Spleen (tissue), 11 donors: ENCODE results near the gene CENPO. TPM values are rescaled to one million over a fixed set of nuclear protein-coding genes. Genes with fewer than 3 reads are reported as not detected.
A peak's percentile ranks its signal among the peaks of the same experiment; 100 is the strongest.

Experiments used
- DNase-seq: peaks from one replicate; pipeline ENCODE4 v3.0.0-alpha.2; 2020
- H3K27ac ChIP-seq, 8 donors: fragments of 200-600 bp; sonication (generic) in 7 of 8; 1 replicate in 4 of 8; 2 replicates in 4 of 8; pipeline versions ENCODE4 v1.5.0 to v1.8.0; 2016 to 2021; ENCODE audit warnings: inconsistent platforms in 4 of 8, mild to moderate bottlenecking in 4 of 8, moderate library complexity in 1 of 8
- H3K27me3 ChIP-seq, 7 donors: fragments of 200-600 bp; sonication (generic) in 6 of 7; replicated peaks in 1 of 7; 1 replicate in 4 of 7; 2 replicates in 3 of 7; pipeline versions ENCODE4 v1.5.0 to v1.8.0; 2016 to 2021; ENCODE audit warnings: inconsistent platforms in 3 of 7, mild to moderate bottlenecking in 1 of 7
- H3K36me3 ChIP-seq, 6 donors: fragments of 200-600 bp; sonication (generic) in 5 of 6; 1 replicate in 4 of 6; 2 replicates in 2 of 6; pipeline versions ENCODE4 v1.5.0 to v1.8.0; 2016 to 2021; ENCODE audit warnings: inconsistent platforms in 2 of 6
- H3K4me1 ChIP-seq, 6 donors: fragments of 200-600 bp; sonication (generic) in 5 of 6; 1 replicate in 3 of 6; 2 replicates in 3 of 6; pipeline versions ENCODE4 v1.5.0 to v1.8.0; 2016 to 2021; ENCODE audit warnings: inconsistent platforms in 3 of 6
- H3K4me3 ChIP-seq, 8 donors: fragments of 200-600 bp; sonication (generic) in 7 of 8; 1 replicate in 4 of 8; 2 replicates in 4 of 8; pipeline versions ENCODE4 v1.5.0 to v1.8.0; 2016 to 2021; ENCODE audit warnings: inconsistent platforms in 4 of 8, mild to moderate bottlenecking in 4 of 8, moderate library complexity in 2 of 8
- H3K9me3 ChIP-seq, 8 donors: fragments of 200-600 bp; sonication (generic) in 7 of 8; 1 replicate in 4 of 8; 2 replicates in 4 of 8; pipeline versions ENCODE4 v1.5.0 to v1.8.0; 2016 to 2021; ENCODE audit warnings: inconsistent platforms in 4 of 8
- POLR2A ChIP-seq, 3 donors: fragments of 450-650 bp; IDR thresholded peaks; one replicate each; pipeline ENCODE4 v1.5.1; 2017; ENCODE audit warnings: antibody characterized with exemption in 3 of 3, mild to moderate bottlenecking in 1 of 3
- POLR2AphosphoS5 ChIP-seq, 3 donors: sonication (generic); formaldehyde crosslinking; IDR thresholded peaks; one replicate each; pipeline ENCODE4 v1.5.1; 2017; ENCODE audit warnings: antibody characterized with exemption in 3 of 3
- WGBS, 5 donors: extraction: QIAGEN DNeasy Blood & Tissue Kit in 3 of 5; methylation state at CpG; one replicate each; pipeline versions ENCODE4 v1.1.5 to v1.1.7; 2013 to 2018; 5-methylcytosine and 5-hydroxymethylcytosine counted together
- intact Hi-C: fragments of 100-400 bp; cut with DNase I; formaldehyde crosslinking; loops from one replicate; pipeline ENCODE4 v1.15.0; 2023; ENCODE audit warnings: low total_unique reads
- polyA plus RNA-seq, 3 donors: library from polyadenylated mRNA; stranded (reverse); fragments of 200-250 nt; gene quantifications; one replicate each; pipeline ENCODE4 v1.2.1, GENCODE V29; 2013
- total RNA-seq, 7 donors: library from RNA; depleted of rRNA in 3 of 7; stranded (reverse); fragments of >200 nt in 3 of 7; fragmentation: NEBNext Ultra II Directional in 4 of 7; extraction: Animal tissue kit (Norgen Biotek cat#: 25700) in 4 of 7; gene quantifications; one replicate each; pipeline versions ENCODE4 v1.1.0 to v1.2.1, GENCODE V29; 2016 to 2021
- TF ChIP-seq, protein P1 (sequence below), 11 experiments: fragments of 200-600 bp in 7 of 11; fragments of 450-650 bp in 4 of 11; sonication (generic) in 4 of 11; IDR thresholded peaks in 8 of 11; conservative IDR thresholded peaks in 3 of 11; 1 replicate in 7 of 11; 2 replicates in 4 of 11; pipeline versions ENCODE4 v1.4.0 to v1.8.0; 2016 to 2021; ENCODE audit warnings: antibody characterized with exemption in 11 of 11, inconsistent platforms in 4 of 11, mild to moderate bottlenecking in 1 of 11
- donor health status: healthy with polysubstance abuse.
- donor health status: DM: no; HTN: no; CAD: no; lungs with moderate emphysema.
- donor health status: DM: no; HTN: no; CAD: no.
- donor health status: Bipolar disorder and iron deficiency.
- donor health status: healthy.
- donor health status: DM: no; HTN: no; CAD: no.
- donor health status: DM: yes; HTN: yes; CAD: no.

The CENPO gene
- total and polyA plus RNA-seq, 10 donors, result 1.7 to 10.4 (median 8.2) TPM

DNA sequence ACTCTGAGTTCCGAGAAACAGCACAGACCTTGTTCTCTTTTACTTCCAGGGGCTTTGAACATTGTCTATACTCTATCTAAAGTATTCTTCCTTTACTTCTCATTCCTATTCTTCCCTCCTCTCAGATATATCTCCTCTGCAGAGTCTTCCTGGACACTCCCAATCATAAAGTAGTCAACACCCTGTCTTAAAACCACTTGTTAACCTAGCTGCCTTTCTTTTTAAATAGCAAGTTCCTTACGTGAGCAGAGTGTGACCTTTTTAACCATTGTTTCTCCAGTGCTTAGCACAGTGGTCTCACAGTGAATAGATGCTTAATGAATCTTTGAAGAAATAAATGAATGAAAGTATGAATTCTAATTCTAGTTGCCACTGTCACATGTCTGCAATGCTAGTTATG lies 47.4 kb upstream of the CENPO start:
- TF ChIP-seq POLR2A (IDR thresholded peaks at IDR 0.05), result no peak
- H3K27me3 ChIP-seq, result no peaks in the 10 kb centered on the region
- 84 to 91% (median 87%) methylated on average over 2 of the region's 2 CpGs for WGBS, 5 donors
- no peak overlapping the region for H3K4me3 ChIP-seq
- no peaks in the 10 kb centered on the region for H3K9me3 ChIP-seq
- DNase-seq, result no peak
- peaks cover 0 to 18% (median 4%) of the 10 kb centered on the region in 6 donors for H3K4me1 ChIP-seq
- H3K27ac ChIP-seq, result peak overlapping the region in 3 of 8 donors; percentile 36 to 61 (median 38)
- H3K36me3 ChIP-seq, result peaks cover 0 to 78% (median 18%) of the 10 kb centered on the region in 6 donors
- intact Hi-C loops, result no loop called here

- WGBS, 5 donors, result 95 to 100% (median 98%) methylated on average over 3 of the region's 3 CpGs
- no peak for TF ChIP-seq POLR2AphosphoS5 (IDR thresholded peaks at IDR 0.05)
- TF ChIP-seq, protein P1, sequence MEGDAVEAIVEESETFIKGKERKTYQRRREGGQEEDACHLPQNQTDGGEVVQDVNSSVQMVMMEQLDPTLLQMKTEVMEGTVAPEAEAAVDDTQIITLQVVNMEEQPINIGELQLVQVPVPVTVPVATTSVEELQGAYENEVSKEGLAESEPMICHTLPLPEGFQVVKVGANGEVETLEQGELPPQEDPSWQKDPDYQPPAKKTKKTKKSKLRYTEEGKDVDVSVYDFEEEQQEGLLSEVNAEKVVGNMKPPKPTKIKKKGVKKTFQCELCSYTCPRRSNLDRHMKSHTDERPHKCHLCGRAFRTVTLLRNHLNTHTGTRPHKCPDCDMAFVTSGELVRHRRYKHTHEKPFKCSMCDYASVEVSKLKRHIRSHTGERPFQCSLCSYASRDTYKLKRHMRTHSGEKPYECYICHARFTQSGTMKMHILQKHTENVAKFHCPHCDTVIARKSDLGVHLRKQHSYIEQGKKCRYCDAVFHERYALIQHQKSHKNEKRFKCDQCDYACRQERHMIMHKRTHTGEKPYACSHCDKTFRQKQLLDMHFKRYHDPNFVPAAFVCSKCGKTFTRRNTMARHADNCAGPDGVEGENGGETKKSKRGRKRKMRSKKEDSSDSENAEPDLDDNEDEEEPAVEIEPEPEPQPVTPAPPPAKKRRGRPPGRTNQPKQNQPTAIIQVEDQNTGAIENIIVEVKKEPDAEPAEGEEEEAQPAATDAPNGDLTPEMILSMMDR (IDR thresholded peaks at IDR 0.05 in 8 of 11, conservative IDR thresholded peaks at IDR 0.05 in 3 of 11), result no peak
- TF ChIP-seq POLR2A (IDR thresholded peaks at IDR 0.05), result no peak
- H3K4me3 ChIP-seq, result no peak overlapping the region
- H3K9me3 ChIP-seq, result no peaks in the 10 kb centered on the region
- no peak for DNase-seq
- intact Hi-C loops, result no loop called here
- H3K4me1 ChIP-seq, result peaks cover 0 to 18% (median 4%) of the 10 kb centered on the region in 6 donors
- H3K27me3 ChIP-seq, result no peaks in the 10 kb centered on the region
- H3K36me3 ChIP-seq, result peaks cover 0 to 76% (median 16%) of the 10 kb centered on the region in 6 donors
- H3K27ac ChIP-seq, result no peak overlapping the region
Measured at GRCh38 chr2:24747299-24747698, 45.9 kb upstream of the CENPO start.

DNA sequence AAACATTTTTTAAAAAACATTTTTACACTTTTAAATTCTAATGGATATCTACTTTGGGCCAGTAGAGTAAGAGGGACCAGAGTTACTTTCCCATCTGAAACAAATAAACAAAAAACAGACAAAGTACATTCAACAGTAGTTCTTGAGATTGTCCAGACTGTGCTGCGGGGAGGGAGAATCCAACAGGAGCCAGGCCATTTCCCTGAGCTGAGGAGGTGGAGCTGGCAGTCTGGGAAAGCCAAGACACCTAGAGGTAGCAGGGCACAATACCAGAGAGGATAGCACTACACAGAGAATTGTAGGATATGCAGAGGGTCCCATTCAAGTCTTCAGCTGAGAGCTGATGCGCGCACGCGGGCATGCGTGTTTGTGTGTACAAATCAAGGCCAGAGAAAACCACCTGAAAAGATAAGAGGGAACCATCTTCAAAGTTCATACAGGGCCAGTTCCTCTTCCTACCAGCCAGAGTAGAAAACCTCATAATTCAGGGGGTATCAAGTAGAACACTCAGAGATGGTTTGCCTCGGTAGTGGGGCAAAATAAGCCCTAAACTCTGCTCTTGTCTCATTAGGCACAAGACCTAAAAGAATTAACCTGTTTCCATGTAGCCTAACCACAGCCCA lies 44.0 kb upstream of the CENPO start:
- Histone ChIP-seq H3K36me3 (peaks cover 0 to 76% (median 28%) of the 10 kb centered on the region in 6 donors), H3K9me3 (no peaks in the 10 kb centered on the region), H3K4me1 (peaks cover 0 to 10% (median 1%) of the 10 kb centered on the region in 6 donors), H3K27ac (no peak overlapping the region), H3K27me3 (no peaks in the 10 kb centered on the region), H3K4me3 (no peak overlapping the region)
- no peak for TF ChIP-seq POLR2A (IDR thresholded peaks at IDR 0.05)
- no peak for TF ChIP-seq POLR2AphosphoS5 (IDR thresholded peaks at IDR 0.05)
- TF ChIP-seq, protein P1 (IDR thresholded peaks at IDR 0.05 in 8 of 11, conservative IDR thresholded peaks at IDR 0.05 in 3 of 11), result no peak
- 85 to 96% (median 93%) methylated on average over 7 of the region's 7 CpGs for WGBS, 5 donors
- no peak for DNase-seq
- intact Hi-C loops, result no loop called here

GRCh38 chr2:24754985-24755705 lies 38.1 kb upstream of the CENPO start:
- intact Hi-C loops, result no loop called here
- no peak for DNase-seq
- H3K4me3 ChIP-seq, result no peak overlapping the region
- no peaks in the 10 kb centered on the region for H3K9me3 ChIP-seq
- H3K4me1 ChIP-seq, result no peaks in the 10 kb centered on the region
- no peak overlapping the region for H3K27ac ChIP-seq
- no peaks in the 10 kb centered on the region for H3K27me3 ChIP-seq
- H3K36me3 ChIP-seq, result peaks cover 3 to 89% (median 58%) of the 10 kb centered on the region in 6 donors
- no peak for TF ChIP-seq POLR2AphosphoS5 (IDR thresholded peaks at IDR 0.05)
- TF ChIP-seq, protein P1 (IDR thresholded peaks at IDR 0.05 in 8 of 11, conservative IDR thresholded peaks at IDR 0.05 in 3 of 11), result no peak
- TF ChIP-seq POLR2A (IDR thresholded peaks at IDR 0.05), result no peak
- WGBS, 5 donors, result 75 to 91% (median 88%) methylated on average over 3 of the region's 3 CpGs
